SK-N-SH treated with all-trans-retinoic acid at 6 μM for 48 hours (cell line): Measurements from ENCODE around the gene PDSS1.
"Not testable (repeated sequence)": the region's sequence is repeated elsewhere in the genome, so short reads cannot be mapped to it uniquely, and the experiment has no call there.

Experiments
- CSDC2 ChIP-seq: fragments of 250-450 bp; sonication (Bioruptor Pico); IDR thresholded peaks from 2 replicates; pipeline ENCODE4 v1.5.0; 2020; ENCODE audit warnings: mild to moderate bottlenecking, moderate library complexity
- ESRRG ChIP-seq: fragments of 250-450 bp; sonication (Bioruptor Pico); IDR thresholded peaks from 2 replicates; pipeline ENCODE4 v1.6.1; 2021; ENCODE audit warnings: mild to moderate bottlenecking
- OSR1 ChIP-seq: fragments of 250-450 bp; sonication (Bioruptor Pico); IDR thresholded peaks from 2 replicates; pipeline ENCODE4 v1.8.0; 2022; ENCODE audit warnings: moderate library complexity, mild to moderate bottlenecking, inconsistent platforms
- RARB ChIP-seq: fragments of 250-450 bp; sonication (Bioruptor Pico); IDR thresholded peaks from 2 replicates; pipeline ENCODE4 v1.8.0; 2021; ENCODE audit warnings: mild to moderate bottlenecking, moderate library complexity
- TOX ChIP-seq: fragments of 250-450 bp; sonication (Bioruptor Pico); IDR thresholded peaks from 2 replicates; pipeline ENCODE4 v1.8.0; 2021; ENCODE audit warnings: mild to moderate bottlenecking, moderate library complexity, borderline replicate concordance
- ZFP30 ChIP-seq: fragments of 450-650 bp; formaldehyde crosslinking; IDR thresholded peaks from 2 replicates; pipeline ENCODE4 v1.5.0; 2022; ENCODE audit warnings: mild to moderate bottlenecking, moderate library complexity
- ZNF70 ChIP-seq: fragments of 450-650 bp; formaldehyde crosslinking; IDR thresholded peaks from 2 replicates; pipeline ENCODE4 v1.5.0; 2020; ENCODE audit warnings: mild to moderate bottlenecking, moderate library complexity
- ZNF8 ChIP-seq: fragments of 450-650 bp; formaldehyde crosslinking; IDR thresholded peaks from 2 replicates; pipeline ENCODE4 v1.5.0; 2020; ENCODE audit warnings: mild to moderate bottlenecking, moderate library complexity
- TF ChIP-seq, protein P1 (sequence below): fragments of 250-450 bp; sonication (Bioruptor Pico); IDR thresholded peaks from 2 replicates; pipeline ENCODE4 v1.8.0; 2020; ENCODE audit warnings: mild to moderate bottlenecking, moderate library complexity, borderline replicate concordance
- TF ChIP-seq, protein P2 (sequence below): fragments of 250-450 bp; sonication (Bioruptor Pico); IDR thresholded peaks from 2 replicates; pipeline ENCODE4 v1.5.1; 2020; ENCODE audit warnings: low read depth, mild to moderate bottlenecking, moderate library complexity
- TF ChIP-seq, protein P3 (sequence below): fragments of 250-450 bp; sonication (Bioruptor Pico); IDR thresholded peaks from 2 replicates; pipeline ENCODE4 v1.5.0; 2020; ENCODE audit warnings: mild to moderate bottlenecking, moderate library complexity

DNA sequence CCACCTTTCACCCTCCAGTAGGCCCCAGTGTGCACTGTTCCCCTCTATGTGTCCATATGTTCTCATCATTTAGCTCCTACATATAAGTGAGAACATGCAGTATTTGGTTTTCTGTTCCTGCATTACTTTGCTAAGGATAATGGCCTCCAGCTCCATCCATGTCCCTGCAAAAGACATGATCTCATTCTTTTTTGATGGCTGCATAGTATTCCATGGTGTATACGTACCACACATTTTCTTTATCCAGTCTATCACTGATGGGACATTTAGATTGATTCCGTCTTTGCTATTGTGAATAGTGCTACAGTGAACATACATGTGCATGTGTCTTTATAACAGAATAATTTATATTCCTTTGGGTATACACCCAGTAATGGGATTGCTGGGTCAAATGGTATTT is 92.3 kb downstream of the PDSS1 start:
- not testable (repeated sequence) for TF ChIP-seq TOX (CRISPR knock-in tag); ESRRG; ZFP30 (CRISPR knock-in tag); OSR1; CSDC2; ZNF70 (CRISPR knock-in tag); RARB (CRISPR knock-in tag); ZNF8
- TF ChIP-seq, protein P1, sequence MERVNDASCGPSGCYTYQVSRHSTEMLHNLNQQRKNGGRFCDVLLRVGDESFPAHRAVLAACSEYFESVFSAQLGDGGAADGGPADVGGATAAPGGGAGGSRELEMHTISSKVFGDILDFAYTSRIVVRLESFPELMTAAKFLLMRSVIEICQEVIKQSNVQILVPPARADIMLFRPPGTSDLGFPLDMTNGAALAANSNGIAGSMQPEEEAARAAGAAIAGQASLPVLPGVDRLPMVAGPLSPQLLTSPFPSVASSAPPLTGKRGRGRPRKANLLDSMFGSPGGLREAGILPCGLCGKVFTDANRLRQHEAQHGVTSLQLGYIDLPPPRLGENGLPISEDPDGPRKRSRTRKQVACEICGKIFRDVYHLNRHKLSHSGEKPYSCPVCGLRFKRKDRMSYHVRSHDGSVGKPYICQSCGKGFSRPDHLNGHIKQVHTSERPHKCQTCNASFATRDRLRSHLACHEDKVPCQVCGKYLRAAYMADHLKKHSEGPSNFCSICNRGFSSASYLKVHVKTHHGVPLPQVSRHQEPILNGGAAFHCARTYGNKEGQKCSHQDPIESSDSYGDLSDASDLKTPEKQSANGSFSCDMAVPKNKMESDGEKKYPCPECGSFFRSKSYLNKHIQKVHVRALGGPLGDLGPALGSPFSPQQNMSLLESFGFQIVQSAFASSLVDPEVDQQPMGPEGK (CRISPR knock-in tag), result not testable (repeated sequence)
- TF ChIP-seq, protein P2, sequence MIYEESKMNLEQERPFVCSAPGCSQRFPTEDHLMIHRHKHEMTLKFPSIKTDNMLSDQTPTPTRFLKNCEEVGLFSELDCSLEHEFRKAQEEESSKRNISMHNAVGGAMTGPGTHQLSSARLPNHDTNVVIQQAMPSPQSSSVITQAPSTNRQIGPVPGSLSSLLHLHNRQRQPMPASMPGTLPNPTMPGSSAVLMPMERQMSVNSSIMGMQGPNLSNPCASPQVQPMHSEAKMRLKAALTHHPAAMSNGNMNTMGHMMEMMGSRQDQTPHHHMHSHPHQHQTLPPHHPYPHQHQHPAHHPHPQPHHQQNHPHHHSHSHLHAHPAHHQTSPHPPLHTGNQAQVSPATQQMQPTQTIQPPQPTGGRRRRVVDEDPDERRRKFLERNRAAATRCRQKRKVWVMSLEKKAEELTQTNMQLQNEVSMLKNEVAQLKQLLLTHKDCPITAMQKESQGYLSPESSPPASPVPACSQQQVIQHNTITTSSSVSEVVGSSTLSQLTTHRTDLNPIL (CRISPR knock-in tag), result not testable (repeated sequence)
- TF ChIP-seq, protein P3, sequence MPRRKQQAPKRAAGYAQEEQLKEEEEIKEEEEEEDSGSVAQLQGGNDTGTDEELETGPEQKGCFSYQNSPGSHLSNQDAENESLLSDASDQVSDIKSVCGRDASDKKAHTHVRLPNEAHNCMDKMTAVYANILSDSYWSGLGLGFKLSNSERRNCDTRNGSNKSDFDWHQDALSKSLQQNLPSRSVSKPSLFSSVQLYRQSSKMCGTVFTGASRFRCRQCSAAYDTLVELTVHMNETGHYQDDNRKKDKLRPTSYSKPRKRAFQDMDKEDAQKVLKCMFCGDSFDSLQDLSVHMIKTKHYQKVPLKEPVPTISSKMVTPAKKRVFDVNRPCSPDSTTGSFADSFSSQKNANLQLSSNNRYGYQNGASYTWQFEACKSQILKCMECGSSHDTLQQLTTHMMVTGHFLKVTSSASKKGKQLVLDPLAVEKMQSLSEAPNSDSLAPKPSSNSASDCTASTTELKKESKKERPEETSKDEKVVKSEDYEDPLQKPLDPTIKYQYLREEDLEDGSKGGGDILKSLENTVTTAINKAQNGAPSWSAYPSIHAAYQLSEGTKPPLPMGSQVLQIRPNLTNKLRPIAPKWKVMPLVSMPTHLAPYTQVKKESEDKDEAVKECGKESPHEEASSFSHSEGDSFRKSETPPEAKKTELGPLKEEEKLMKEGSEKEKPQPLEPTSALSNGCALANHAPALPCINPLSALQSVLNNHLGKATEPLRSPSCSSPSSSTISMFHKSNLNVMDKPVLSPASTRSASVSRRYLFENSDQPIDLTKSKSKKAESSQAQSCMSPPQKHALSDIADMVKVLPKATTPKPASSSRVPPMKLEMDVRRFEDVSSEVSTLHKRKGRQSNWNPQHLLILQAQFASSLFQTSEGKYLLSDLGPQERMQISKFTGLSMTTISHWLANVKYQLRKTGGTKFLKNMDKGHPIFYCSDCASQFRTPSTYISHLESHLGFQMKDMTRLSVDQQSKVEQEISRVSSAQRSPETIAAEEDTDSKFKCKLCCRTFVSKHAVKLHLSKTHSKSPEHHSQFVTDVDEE (CRISPR knock-in tag), result not testable (repeated sequence)
